SU-DHL-6 (cell line): ENCODE results near the gene ZBTB49.

ENCODE experiments used
- H2AFZ ChIP-seq: fragments of 200-600 bp; sonication (generic); 2 replicates; pipeline ENCODE4 v1.6.1; 2014; ENCODE audit warnings: low read depth, mild to moderate bottlenecking, moderate library complexity, mixed read lengths, antibody characterized with exemption, low read length; ENCODE audit not compliant: severe bottlenecking
- H3F3A ChIP-seq: fragments of 200-600 bp; shearing (Covaris generic); 2 replicates; pipeline ENCODE4 v1.6.0; 2016; ENCODE audit warnings: antibody characterized with exemption, mild to moderate bottlenecking; ENCODE audit not compliant: insufficient read depth
- H3K27ac ChIP-seq: fragments of 200-600 bp; sonication (generic); 2 replicates; pipeline ENCODE4 v1.5.1; 2016; ENCODE audit warnings: low read depth, mild to moderate bottlenecking, low read length, moderate library complexity, mixed read lengths
- H3K27me3 ChIP-seq: fragments of 200-600 bp; sonication (generic), shearing (Covaris generic); 2 replicates; pipeline ENCODE4 v1.6.0; 2014; ENCODE audit warnings: mild to moderate bottlenecking, low read length
- H3K36me3 ChIP-seq: fragments of 200-600 bp; sonication (generic); 2 replicates; pipeline ENCODE4 v1.6.1; 2014; ENCODE audit warnings: mild to moderate bottlenecking, low read length, mixed read lengths
- H3K4me2 ChIP-seq: fragments of 300-600, 200-600 bp; shearing (Covaris generic), sonication (generic); 2 replicates; pipeline ENCODE4 v1.6.0; 2014; ENCODE audit warnings: low read length, low read depth, mild to moderate bottlenecking; ENCODE audit not compliant: poor library complexity, severe bottlenecking
- H3K4me3 ChIP-seq: fragments of 200-600 bp; sonication (generic); 2 replicates; pipeline ENCODE4 v1.5.1; 2014; ENCODE audit warnings: antibody characterized with exemption, low read length, mild to moderate bottlenecking, mixed read lengths; ENCODE audit not compliant: insufficient read depth, poor library complexity, severe bottlenecking
- H3K79me2 ChIP-seq: fragments of 200-600 bp; sonication (generic); 2 replicates; pipeline ENCODE4 v1.6.1; 2014; ENCODE audit warnings: mild to moderate bottlenecking, low read length, moderate library complexity; ENCODE audit not compliant: insufficient read depth
- H3K9ac ChIP-seq: fragments of 200-600 bp; sonication (generic); 2 replicates; pipeline ENCODE4 v1.7.0; 2014; ENCODE audit warnings: mild to moderate bottlenecking, low read length
- H3K9me2 ChIP-seq: fragments of 200-600 bp; sonication (generic); replicated peaks from 2 replicates; pipeline ENCODE4 v1.6.1; 2014; ENCODE audit warnings: low read length; ENCODE audit not compliant: insufficient read depth
- H3K9me3 ChIP-seq: fragments of 200-600 bp; sonication (generic); 2 replicates; pipeline ENCODE4 v1.6.1; 2014; ENCODE audit warnings: low read length, mixed read lengths; ENCODE audit not compliant: insufficient read depth
- H4K20me1 ChIP-seq: fragments of 200-600 bp; sonication (generic); 2 replicates; pipeline ENCODE4 v1.6.1; 2014; ENCODE audit warnings: low read depth, mild to moderate bottlenecking, antibody characterized with exemption, low read length, moderate library complexity, mixed read lengths
- CTCF ChIP-seq: fragments of 200-600 bp; sonication (generic); IDR thresholded peaks from one replicate; pipeline ENCODE4 v1.5.1; 2017; ENCODE audit warnings: antibody characterized with exemption, mild to moderate bottlenecking, low read length, moderate library complexity; ENCODE audit not compliant: insufficient read depth, poor library complexity, severe bottlenecking
- EZH2phosphoT487 ChIP-seq: fragments of 200-600 bp; sonication (generic), shearing (Covaris generic); conservative IDR thresholded peaks from 2 replicates; pipeline ENCODE4 v1.6.1; 2018; ENCODE audit warnings: mild to moderate bottlenecking, antibody characterized with exemption, low read length, moderate library complexity, mixed read lengths

The ZBTB49 gene

DNA sequence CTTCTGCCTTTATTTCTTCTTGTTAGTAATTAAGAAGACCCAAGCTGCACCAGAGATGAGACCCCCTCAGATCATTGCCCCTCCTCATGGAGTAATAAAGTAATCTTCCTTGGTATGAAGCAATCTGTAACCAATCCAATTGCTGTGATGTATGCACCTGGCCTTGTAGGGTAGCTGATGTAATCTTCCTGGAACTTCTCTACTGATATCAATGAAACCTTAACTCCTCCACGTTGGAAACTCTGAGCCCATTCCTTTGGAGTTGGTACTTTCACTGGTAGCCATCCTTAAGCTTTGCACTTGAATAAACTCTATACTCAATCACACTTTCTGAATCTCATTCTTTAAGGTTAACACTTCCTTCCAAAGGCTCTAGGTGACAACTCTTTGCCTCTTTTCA lies 65.3 kb downstream of the ZBTB49 start:
- Histone ChIP-seq H3K36me3 (no peaks in the 10 kb centered on the region), H3K9me3 (no peaks in the 10 kb centered on the region), H3K27me3 (no peaks in the 10 kb centered on the region), H3K4me2 (no peak overlapping the region), H3K9ac (no peak overlapping the region), H2AFZ (no peak overlapping the region), H3K9me2 (no peaks in the 10 kb centered on the region), H3K79me2 (no peaks in the 10 kb centered on the region), H3K4me3 (no peak overlapping the region), H3F3A (0 out of 2 replicates have a peak, but pooled peaks cover 7% of the 10 kb centered on the region), H4K20me1 (no peaks in the 10 kb centered on the region), H3K27ac (no peak overlapping the region)
- TF ChIP-seq CTCF: no peak
- TF ChIP-seq EZH2phosphoT487: no peak

DNA sequence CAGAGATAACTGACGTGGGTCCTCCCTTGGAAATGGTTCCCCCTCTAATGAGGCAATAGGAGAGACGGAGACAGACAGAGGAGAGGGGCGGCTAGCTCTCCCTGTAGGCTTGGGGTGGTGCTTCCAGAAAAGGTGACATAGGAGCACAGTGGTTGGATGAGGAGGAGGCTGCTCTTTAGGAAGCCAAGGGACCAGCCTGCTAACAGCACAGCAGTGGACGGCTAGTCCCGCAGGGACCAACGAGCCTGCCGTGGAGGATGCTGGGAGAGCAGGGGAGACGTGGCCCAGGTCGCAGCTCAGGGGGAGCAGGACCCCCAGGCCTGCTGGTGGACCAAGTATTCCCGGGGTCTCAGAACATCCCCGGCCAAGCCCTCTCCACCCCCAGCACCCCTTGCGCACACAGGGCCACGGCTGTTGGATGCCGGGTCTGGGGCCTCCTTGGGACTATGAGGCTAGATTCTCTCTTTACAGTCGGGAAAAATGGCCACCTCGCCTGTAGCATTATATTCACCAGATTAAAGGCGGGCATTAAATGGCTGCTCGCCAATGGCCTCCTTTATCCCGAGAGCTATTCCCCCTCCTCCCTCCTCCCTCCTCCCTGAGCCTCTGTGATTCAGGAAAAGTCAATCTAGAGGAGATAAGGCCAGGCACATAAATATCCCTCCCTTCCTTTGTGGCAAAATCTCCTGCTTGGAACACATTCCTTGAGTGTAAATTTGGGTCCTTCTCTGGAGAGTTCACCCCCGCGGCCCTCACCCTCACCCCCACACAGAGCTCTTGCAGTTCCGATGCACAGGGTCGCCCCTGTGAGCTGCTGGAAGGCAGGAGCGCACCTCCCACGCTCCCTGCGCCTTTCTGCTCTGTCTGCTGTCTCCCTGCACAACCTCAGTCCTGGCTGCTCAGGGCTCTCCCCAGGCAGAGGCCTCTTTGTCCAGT lies 66.3 kb downstream of the ZBTB49 start:
- Histone ChIP-seq H3K9me2 (no peaks in the 10 kb centered on the region), H3K9ac (no peak overlapping the region), H3K4me2 (no peak overlapping the region), H3K36me3 (no peaks in the 10 kb centered on the region), H3K27ac (no peak overlapping the region), H3F3A (0 out of 2 replicates have a peak, but pooled peaks cover 2% of the 10 kb centered on the region), H4K20me1 (no peaks in the 10 kb centered on the region), H3K4me3 (no peak overlapping the region), H3K9me3 (no peaks in the 10 kb centered on the region), H3K79me2 (no peaks in the 10 kb centered on the region), H3K27me3 (no peaks in the 10 kb centered on the region), H2AFZ (no peak overlapping the region)
- no peak for TF ChIP-seq CTCF
- TF ChIP-seq EZH2phosphoT487: no peak

DNA sequence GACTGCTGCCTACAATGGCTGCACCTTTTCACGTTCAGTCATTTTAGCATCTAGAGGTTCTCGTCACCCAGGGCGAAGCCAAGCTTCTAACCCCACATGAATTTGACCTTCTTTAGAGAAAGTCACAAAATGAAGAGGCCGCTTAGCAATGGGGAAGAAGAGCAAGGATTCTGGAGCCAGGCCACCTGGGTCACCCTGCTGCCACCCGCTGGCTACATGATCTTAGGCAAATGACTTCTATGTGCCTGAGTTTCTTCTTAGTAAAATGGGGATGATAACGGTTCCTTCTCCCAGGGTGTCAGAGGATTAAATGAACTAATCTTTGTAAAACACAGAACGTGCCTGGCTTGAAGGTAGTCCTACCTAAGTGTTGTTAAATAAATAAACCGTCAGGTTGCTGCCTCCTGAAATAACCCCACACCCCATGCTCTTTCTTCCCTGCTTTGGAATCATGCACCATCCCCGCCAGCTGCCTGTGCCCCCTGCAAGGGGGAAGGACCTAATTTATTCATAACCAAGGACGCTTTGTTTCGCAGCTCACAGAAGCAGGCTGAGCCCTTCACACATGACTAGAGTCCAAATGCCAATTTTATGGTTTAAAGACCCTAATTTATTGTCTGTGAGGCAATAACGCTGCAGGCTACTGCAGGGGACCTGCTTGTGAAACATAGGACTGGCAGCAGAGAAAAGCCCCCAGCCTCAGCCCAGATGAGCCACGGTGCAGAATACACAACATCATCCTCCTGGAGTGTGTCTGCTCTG lies 68.2 kb downstream of the ZBTB49 start:
- Histone ChIP-seq H3K27me3 (no peaks in the 10 kb centered on the region), H3K9me3 (no peaks in the 10 kb centered on the region), H3K4me2 (no peak overlapping the region), H4K20me1 (no peaks in the 10 kb centered on the region), H3K27ac (no peak overlapping the region), H3K9ac (no peak overlapping the region), H3K79me2 (no peaks in the 10 kb centered on the region), H3K36me3 (no peaks in the 10 kb centered on the region), H3F3A (no peaks in the 10 kb centered on the region), H3K9me2 (no peaks in the 10 kb centered on the region), H3K4me3 (no peak overlapping the region), H2AFZ (no peak overlapping the region)
- TF ChIP-seq EZH2phosphoT487 (no peak), CTCF (no peak)
